Measurements from ENCODE around the gene SAG. TPM values are rescaled to one million over a fixed set of nuclear protein-coding genes. Genes with fewer than 3 reads are reported as not detected.

The SAG gene
- total RNA-seq, 2 donors from 2014 or later = 1.8 TPM; not detected in 1

- DNase-seq = no peak
- no peak overlapping the region for H3K27ac ChIP-seq
Measured at GRCh38 chr2:233354500-233354924, 46.9 kb downstream of the SAG start.

DNA sequence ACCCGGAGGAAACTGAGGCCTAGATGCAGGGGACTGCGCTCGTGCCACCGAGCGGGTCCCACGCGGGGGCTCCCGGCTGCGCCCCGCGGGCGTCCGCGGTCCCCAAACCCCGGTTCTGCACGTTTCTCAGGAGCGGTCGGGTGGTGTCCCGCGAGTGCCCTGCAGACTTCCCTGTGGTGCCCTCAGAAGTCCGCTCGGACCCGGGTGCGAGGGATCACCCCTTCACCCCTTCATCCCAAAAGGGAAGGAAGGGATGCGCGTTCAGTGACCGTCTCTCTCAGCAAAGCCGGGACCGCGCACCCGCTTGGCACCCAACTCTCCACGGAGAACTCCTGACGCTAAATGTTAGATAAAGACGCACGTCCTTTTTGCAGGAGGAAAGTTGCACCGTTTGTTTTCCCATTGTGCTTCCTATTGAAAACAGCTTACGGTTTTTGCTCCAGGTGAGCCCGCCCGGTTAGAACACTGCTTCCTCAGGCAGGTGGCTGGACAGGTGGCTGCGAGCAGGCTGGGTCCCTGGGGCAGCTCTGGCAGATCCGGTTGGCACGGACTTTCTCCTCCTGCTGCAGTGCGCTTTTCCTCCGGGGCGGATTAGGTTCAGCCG lies 47.5 kb downstream of the SAG start:
- Histone ChIP-seq H3K36me3 (no peaks in the 10 kb centered on the region), H3K4me1 (peaks cover 14% of the 10 kb centered on the region), H3K4me3 (peak overlapping the region; percentile 57), H3K27ac (no peak overlapping the region), H3K9me3 (no peaks in the 10 kb centered on the region), H3K9ac (ENCODE audit: low read depth in 2 of 2, low read length in 2 of 2) (peak overlapping the region; percentile 72 to 84), H3K27me3 (no peaks in the 10 kb centered on the region)
- intact Hi-C loops (cut with DNase I) = loop anchor here (5.0 kb wide), 1 partner anchor 92 kb away; no protein-coding TSS in a partner anchor
- peak; percentile 58 for DNase-seq
- TF ChIP-seq, protein P1, sequence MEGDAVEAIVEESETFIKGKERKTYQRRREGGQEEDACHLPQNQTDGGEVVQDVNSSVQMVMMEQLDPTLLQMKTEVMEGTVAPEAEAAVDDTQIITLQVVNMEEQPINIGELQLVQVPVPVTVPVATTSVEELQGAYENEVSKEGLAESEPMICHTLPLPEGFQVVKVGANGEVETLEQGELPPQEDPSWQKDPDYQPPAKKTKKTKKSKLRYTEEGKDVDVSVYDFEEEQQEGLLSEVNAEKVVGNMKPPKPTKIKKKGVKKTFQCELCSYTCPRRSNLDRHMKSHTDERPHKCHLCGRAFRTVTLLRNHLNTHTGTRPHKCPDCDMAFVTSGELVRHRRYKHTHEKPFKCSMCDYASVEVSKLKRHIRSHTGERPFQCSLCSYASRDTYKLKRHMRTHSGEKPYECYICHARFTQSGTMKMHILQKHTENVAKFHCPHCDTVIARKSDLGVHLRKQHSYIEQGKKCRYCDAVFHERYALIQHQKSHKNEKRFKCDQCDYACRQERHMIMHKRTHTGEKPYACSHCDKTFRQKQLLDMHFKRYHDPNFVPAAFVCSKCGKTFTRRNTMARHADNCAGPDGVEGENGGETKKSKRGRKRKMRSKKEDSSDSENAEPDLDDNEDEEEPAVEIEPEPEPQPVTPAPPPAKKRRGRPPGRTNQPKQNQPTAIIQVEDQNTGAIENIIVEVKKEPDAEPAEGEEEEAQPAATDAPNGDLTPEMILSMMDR (IDR thresholded peaks at IDR 0.05) = no peak

More at GRCh38 chr2:233354500-233354924, 46.9 kb downstream of the SAG start:
- peak overlapping the region in 1 of 2 donors; percentile 87 for H3K9ac ChIP-seq (ENCODE audit: low read depth in 2 of 2, low read length in 2 of 2)
- H3K9me3 ChIP-seq = no peaks in the 10 kb centered on the region
- H3K4me3 ChIP-seq = peak overlapping the region; percentile 57
- H3K4me1 ChIP-seq = peaks cover 20% of the 10 kb centered on the region
- intact Hi-C loops (cut with DNase I) = no loop called here
- no peaks in the 10 kb centered on the region for H3K27me3 ChIP-seq
- H3K36me3 ChIP-seq = no peaks in the 10 kb centered on the region
- TF ChIP-seq, protein P1 (IDR thresholded peaks at IDR 0.05) = no peak

DNA sequence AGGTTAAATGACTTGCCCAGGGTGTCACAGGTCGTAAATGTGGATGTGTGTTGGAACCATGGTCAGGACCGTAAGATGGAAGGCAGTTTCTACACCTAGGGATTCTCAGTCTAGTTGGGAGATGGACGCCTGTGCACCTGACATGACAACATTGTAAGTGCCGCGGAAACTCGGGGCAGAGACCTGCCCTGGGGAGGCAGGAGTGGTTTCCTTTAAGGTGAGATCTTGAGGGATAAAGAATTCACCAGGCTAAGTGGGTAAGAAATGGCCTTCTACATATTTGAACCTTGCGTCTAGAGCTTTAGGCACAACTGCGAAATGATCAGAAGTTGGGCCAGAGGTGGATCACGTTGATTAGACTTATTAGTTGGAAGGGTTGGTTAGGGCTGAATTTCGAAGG lies 48.3 kb downstream of the SAG start:
- no peak for DNase-seq
- Histone ChIP-seq H3K4me3 (no peak overlapping the region), H3K27ac (no peak overlapping the region), H3K9me3 (no peaks in the 10 kb centered on the region), H3K9ac (ENCODE audit: low read depth in 2 of 2, low read length in 2 of 2) (no peak overlapping the region), H3K36me3 (no peaks in the 10 kb centered on the region), H3K4me1 (peaks cover 9% of the 10 kb centered on the region), H3K27me3 (no peaks in the 10 kb centered on the region)
- intact Hi-C loops (cut with DNase I) = loop anchor here (5.0 kb wide), 1 partner anchor 91 kb away; no protein-coding TSS in a partner anchor
- TF ChIP-seq, protein P1 (IDR thresholded peaks at IDR 0.05) = no peak

GRCh38 chr2:233356546-233357308 lies 49.1 kb downstream of the SAG start:
- Histone ChIP-seq H3K27me3 (no peaks in the 10 kb centered on the region), H3K4me1 (peaks cover 6% of the 10 kb centered on the region), H3K9me3 (no peaks in the 10 kb centered on the region), H3K9ac (ENCODE audit: low read depth in 2 of 2, low read length in 2 of 2) (no peak overlapping the region), H3K27ac (no peak overlapping the region), H3K36me3 (no peaks in the 10 kb centered on the region), H3K4me3 (no peak overlapping the region)
- no peak for DNase-seq
- TF ChIP-seq, protein P1 (IDR thresholded peaks at IDR 0.05) = no peak
- intact Hi-C loops (cut with DNase I) = loop anchor here (5.0 kb wide), 1 partner anchor 91 kb away; no protein-coding TSS in a partner anchor

DNA sequence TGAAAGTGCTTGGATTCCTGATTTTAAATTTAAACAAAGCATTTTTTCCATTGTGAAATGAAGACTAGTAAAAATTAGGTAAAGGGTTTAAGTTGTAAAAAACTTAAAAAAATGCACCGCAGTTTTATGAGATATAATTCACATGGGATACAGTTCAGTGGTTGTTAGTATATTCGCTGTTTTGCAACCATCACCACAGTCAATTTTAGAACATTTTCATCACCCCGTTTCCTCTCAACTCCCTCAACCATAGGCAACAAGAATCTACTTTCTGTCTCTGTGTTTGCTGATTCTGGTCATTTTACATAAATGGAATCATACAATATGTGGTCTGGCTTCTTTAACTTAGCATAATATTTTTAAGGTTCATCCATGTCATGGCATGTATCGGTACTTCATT lies 50.7 kb downstream of the SAG start:
- no peak for DNase-seq
- H3K27me3 ChIP-seq = no peaks in the 10 kb centered on the region
- no peaks in the 10 kb centered on the region for H3K36me3 ChIP-seq
- peaks cover 6% of the 10 kb centered on the region for H3K4me1 ChIP-seq
- no peak overlapping the region for H3K27ac ChIP-seq
- H3K9me3 ChIP-seq = no peaks in the 10 kb centered on the region
- TF ChIP-seq, protein P1 (IDR thresholded peaks at IDR 0.05) = no peak
- no peak overlapping the region for H3K4me3 ChIP-seq
- no peak overlapping the region for H3K9ac ChIP-seq (ENCODE audit: low read depth in 2 of 2, low read length in 2 of 2)
- intact Hi-C loops (cut with DNase I) = loop anchor here (5.0 kb wide), 1 partner anchor 89 kb away; no protein-coding TSS in a partner anchor

Measured in colonic mucosa (tissue), 4 donors.